ENCODE data around the gene SMAD6. TPM values are rescaled to one million over a fixed set of nuclear protein-coding genes. Genes with fewer than 3 reads are reported as not detected.

SMAD6 gene
- total RNA-seq, 1 experiment from 2014 or later, result 6.6 TPM

GRCh38 chr15:66698971-66699370, 3.1 kb upstream of the SMAD6 start:
- intact Hi-C loops (cut with micrococcal nuclease), result loop anchor here (1.0 kb wide), 1 partner anchor 80 kb away; no protein-coding TSS in a partner anchor
- Histone ChIP-seq H3K27ac (ENCODE audit: low read depth, low read length) (no peak overlapping the region), H3K9me3 (ENCODE audit: control insufficient read depth in 1 of 2, insufficient read depth in 1 of 2, low read depth in 1 of 2, low read length in 2 of 2) (no peaks in the 10 kb centered on the region), H3K9ac (ENCODE audit: low read length) (no peak overlapping the region), H3K4me1 (ENCODE audit: control insufficient read depth in 1 of 2, insufficient read depth in 2 of 2, low read length in 2 of 2) (peaks cover 9 to 43% of the 10 kb centered on the region in 2 experiments; a peak in 3 of 4 replicates), H3K4me2 (ENCODE audit: low read length) (peak overlapping the region; percentile 6; the same call in 1 of the 2 replicates), H4K20me1 (ENCODE audit: insufficient read depth) (no peaks in the 10 kb centered on the region), H3K79me2 (ENCODE audit: insufficient read depth, low read length) (no peaks in the 10 kb centered on the region), H3K27me3 (ENCODE audit: insufficient read depth, low read length) (no peaks in the 10 kb centered on the region), H3K36me3 (ENCODE audit: control insufficient read depth in 1 of 2, insufficient read depth in 2 of 2, low read length in 2 of 2) (no peaks in the 10 kb centered on the region), H2AFZ (ENCODE audit: low read depth, low read length, poor library complexity, severe bottlenecking) (peak overlapping the region; percentile 23), H3K9me2 (ENCODE audit: insufficient read depth) (no peaks in the 10 kb centered on the region), H3K4me3 (replicated peaks in 1 of 2; ENCODE audit: low read depth in 1 of 2, low read length in 2 of 2) (no peak overlapping the region)
- ChIA-PET RAD21 (ENCODE audit: low non-redundant PET in 1 of 2, low total read pairs in 2 of 2, uncharacterized antibody in 2 of 2, unreplicated experiment in 2 of 2) (interaction anchor here in 1 of 2 experiments (1.4 kb wide), 1 partner anchor 80 kb away, joined by 3 read pairs; no protein-coding TSS in a partner anchor), CTCF (interaction anchor here (1.1 to 2.2 kb wide), 3 partner anchors 10 to 78 kb away, joined by 3 to 6 read pairs (median 3); no protein-coding TSS in a partner anchor), POLR2A (no interaction called here)
- DNase-seq (ENCODE audit: low read depth, low spot score), result no peak
- ATAC-seq, result no peak
- TF ChIP-seq ZBTB33 (IDR thresholded peaks at IDR 0.05; ENCODE audit: extremely low read depth, insufficient replicate concordance, low read length) (no peak), EZH2 (IDR thresholded peaks at IDR 0.05) (no peak), POLR2AphosphoS5 (IDR thresholded peaks at IDR 0.05; ENCODE audit: low read depth, low read length) (no peak), YY1 (IDR thresholded peaks at IDR 0.05; ENCODE audit: extremely low read depth, insufficient replicate concordance, low read depth, low read length) (no peak), FOSL1 (IDR thresholded peaks at IDR 0.05; ENCODE audit: low read depth) (no peak), SP1 (IDR thresholded peaks at IDR 0.05; ENCODE audit: low read depth) (no peak), REST (IDR thresholded peaks at IDR 0.05; ENCODE audit: low read depth) (no peak), CEBPB (IDR thresholded peaks at IDR 0.05; ENCODE audit: low read depth) (no peak)
- BruUV-seq (replicated peaks), result no TSS peak

Measured in HCT116 (cell line).